T-helper 2 cell treated with Interferon-gamma antibody and Interleukin-4, amounts not matched to agents 5 μg/mL and 100 μg/mL, for 36 hours (primary cell): ENCODE measurements around the gene POC1A.
"Not testable (repeated sequence)": the region's sequence is repeated elsewhere in the genome, so short reads cannot be mapped to it uniquely, and the experiment has no call there.

Experiments used
- DNase-seq: peaks from one replicate; pipeline ENCODE4 v3.0.0; 2021; ENCODE audit warnings: low spot score
- H3K27ac Mint-ChIP-seq: one replicate; pipeline ENCODE4 v1.8.0; 2021; ENCODE audit warnings: mild to moderate bottlenecking, mixed read lengths
- H3K27me3 Mint-ChIP-seq: one replicate; pipeline ENCODE4 v1.8.0; 2021; ENCODE audit warnings: low read depth, mixed read lengths
- H3K36me3 Mint-ChIP-seq: one replicate; pipeline ENCODE4 v1.8.0; 2021; ENCODE audit warnings: low read depth, mixed read lengths
- H3K4me1 Mint-ChIP-seq: one replicate; pipeline ENCODE4 v1.8.0; 2021; ENCODE audit warnings: low read depth, mixed read lengths
- H3K4me3 Mint-ChIP-seq: one replicate; pipeline ENCODE4 v1.8.0; 2022; ENCODE audit warnings: mild to moderate bottlenecking, moderate library complexity, mixed read lengths
- H3K9me3 Mint-ChIP-seq: one replicate; pipeline ENCODE4 v1.8.0; 2021; ENCODE audit warnings: mixed read lengths

POC1A gene

DNA sequence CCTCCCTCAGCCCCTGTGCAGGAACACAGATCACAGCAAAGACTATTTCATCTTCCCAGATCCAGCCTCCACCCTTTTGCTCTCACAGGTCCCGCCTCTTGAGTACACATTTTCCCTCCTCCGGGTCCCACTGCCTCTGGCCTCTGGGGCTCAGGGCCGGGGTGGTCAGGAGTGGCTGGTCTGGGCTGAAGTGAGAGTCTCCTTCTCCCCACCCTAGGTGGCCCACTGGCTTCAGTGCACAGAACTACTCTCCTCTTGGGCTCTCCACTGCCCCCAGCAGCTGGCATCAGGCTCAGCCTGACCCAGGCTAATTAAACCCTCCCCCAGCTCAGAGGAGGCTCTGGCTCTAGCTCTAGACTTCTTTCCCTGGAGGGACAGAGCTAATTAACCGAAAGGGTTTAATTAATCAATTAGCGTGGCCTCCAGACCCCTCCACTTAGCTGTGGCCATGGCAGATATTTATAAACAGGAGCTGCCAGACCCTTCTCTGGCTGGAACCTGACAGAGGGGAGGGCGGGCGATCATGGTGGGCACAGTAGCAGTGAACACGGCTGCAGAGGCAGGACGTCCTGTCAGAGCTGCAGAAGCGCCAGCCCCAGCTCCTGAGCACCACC lies 113.0 kb downstream of the POC1A start:
- no peak for DNase-seq
- Mint-ChIP-seq H3K9me3 (no peaks in the 10 kb centered on the region), H3K27me3 (peaks cover 5% of the 10 kb centered on the region), H3K36me3 (no peaks in the 10 kb centered on the region), H3K4me1 (no peaks in the 10 kb centered on the region), H3K4me3 (no peak overlapping the region), H3K27ac (no peak overlapping the region)

- no peaks in the 10 kb centered on the region for H3K9me3 Mint-ChIP-seq
- no peaks in the 10 kb centered on the region for H3K4me1 Mint-ChIP-seq
- peaks cover 5% of the 10 kb centered on the region for H3K27me3 Mint-ChIP-seq
- H3K36me3 Mint-ChIP-seq, result no peaks in the 10 kb centered on the region
- no peak overlapping the region for H3K4me3 Mint-ChIP-seq
- DNase-seq, result no peak
- H3K27ac Mint-ChIP-seq, result no peak overlapping the region
Observed at GRCh38 chr3:52040600-52040999, 113.6 kb downstream of the POC1A start.

- peaks cover 5% of the 10 kb centered on the region for H3K27me3 Mint-ChIP-seq
- H3K4me1 Mint-ChIP-seq, result no peaks in the 10 kb centered on the region
- no peak for DNase-seq
- no peaks in the 10 kb centered on the region for H3K9me3 Mint-ChIP-seq
- H3K4me3 Mint-ChIP-seq, result no peak overlapping the region
- H3K36me3 Mint-ChIP-seq, result no peaks in the 10 kb centered on the region
- H3K27ac Mint-ChIP-seq, result no peak overlapping the region
Observed at GRCh38 chr3:52039846-52040245, 114.4 kb downstream of the POC1A start.

- H3K27ac Mint-ChIP-seq, result no peak overlapping the region
- no peaks in the 10 kb centered on the region for H3K4me1 Mint-ChIP-seq
- H3K36me3 Mint-ChIP-seq, result no peaks in the 10 kb centered on the region
- H3K4me3 Mint-ChIP-seq, result no peak overlapping the region
- no peaks in the 10 kb centered on the region for H3K9me3 Mint-ChIP-seq
- no peak for DNase-seq
- H3K27me3 Mint-ChIP-seq, result peaks cover 5% of the 10 kb centered on the region
Observed at GRCh38 chr3:52039426-52039825, 114.8 kb downstream of the POC1A start.

DNA sequence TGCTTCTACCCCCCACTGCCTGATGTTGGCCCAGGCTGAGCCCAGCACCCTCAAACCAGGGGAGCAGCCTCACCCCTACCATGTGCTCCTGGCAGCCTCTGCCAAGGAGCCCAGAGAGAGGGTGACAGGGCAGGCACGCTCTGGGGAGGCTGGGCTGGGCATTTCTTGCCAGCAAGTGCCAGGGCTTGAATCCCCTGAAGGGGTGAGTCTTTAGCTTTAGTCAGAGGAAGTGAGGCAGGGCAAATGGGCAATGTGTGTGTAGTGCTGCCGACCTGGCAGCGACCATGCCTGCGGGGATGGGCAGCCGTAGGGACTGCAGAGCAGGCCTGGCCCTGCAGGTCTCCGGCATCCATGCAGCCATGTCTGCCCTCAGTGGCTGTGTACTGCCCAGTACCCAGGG lies 116.0 kb downstream of the POC1A start:
- H3K9me3 Mint-ChIP-seq, result no peaks in the 10 kb centered on the region
- H3K4me3 Mint-ChIP-seq, result no peak overlapping the region
- no peaks in the 10 kb centered on the region for H3K36me3 Mint-ChIP-seq
- peaks cover 5% of the 10 kb centered on the region for H3K27me3 Mint-ChIP-seq
- H3K27ac Mint-ChIP-seq, result no peak overlapping the region
- DNase-seq, result no peak
- no peaks in the 10 kb centered on the region for H3K4me1 Mint-ChIP-seq

- Mint-ChIP-seq H3K4me3 (no peak overlapping the region), H3K27ac (no peak overlapping the region), H3K9me3 (no peaks in the 10 kb centered on the region), H3K4me1 (no peaks in the 10 kb centered on the region), H3K36me3 (no peaks in the 10 kb centered on the region), H3K27me3 (peaks cover 5% of the 10 kb centered on the region)
- DNase-seq, result no peak
Observed at GRCh38 chr3:52037291-52037690, 116.9 kb downstream of the POC1A start.

- no peaks in the 10 kb centered on the region for H3K4me1 Mint-ChIP-seq
- H3K27me3 Mint-ChIP-seq, result peaks cover 2% of the 10 kb centered on the region
- no peaks in the 10 kb centered on the region for H3K9me3 Mint-ChIP-seq
- H3K27ac Mint-ChIP-seq, result no peak overlapping the region
- no peaks in the 10 kb centered on the region for H3K36me3 Mint-ChIP-seq
- no peak overlapping the region for H3K4me3 Mint-ChIP-seq
- no peak for DNase-seq
Observed at GRCh38 chr3:52036829-52037228, 117.4 kb downstream of the POC1A start.

- Mint-ChIP-seq H3K9me3 (no peaks in the 10 kb centered on the region), H3K4me1 (no peaks in the 10 kb centered on the region), H3K27ac (no peak overlapping the region), H3K27me3 (no peaks in the 10 kb centered on the region), H3K4me3 (no peak overlapping the region), H3K36me3 (no peaks in the 10 kb centered on the region)
- no peak for DNase-seq
Observed at GRCh38 chr3:52036222-52036694, 118.0 kb downstream of the POC1A start.

GRCh38 chr3:52034651-52035050 lies 119.6 kb downstream of the POC1A start:
- H3K4me1 Mint-ChIP-seq, result no peaks in the 10 kb centered on the region
- no peak overlapping the region for H3K4me3 Mint-ChIP-seq
- H3K9me3 Mint-ChIP-seq, result no peaks in the 10 kb centered on the region
- no peak for DNase-seq
- H3K27me3 Mint-ChIP-seq, result no peaks in the 10 kb centered on the region
- no peak overlapping the region for H3K27ac Mint-ChIP-seq
- H3K36me3 Mint-ChIP-seq, result no peaks in the 10 kb centered on the region

DNA sequence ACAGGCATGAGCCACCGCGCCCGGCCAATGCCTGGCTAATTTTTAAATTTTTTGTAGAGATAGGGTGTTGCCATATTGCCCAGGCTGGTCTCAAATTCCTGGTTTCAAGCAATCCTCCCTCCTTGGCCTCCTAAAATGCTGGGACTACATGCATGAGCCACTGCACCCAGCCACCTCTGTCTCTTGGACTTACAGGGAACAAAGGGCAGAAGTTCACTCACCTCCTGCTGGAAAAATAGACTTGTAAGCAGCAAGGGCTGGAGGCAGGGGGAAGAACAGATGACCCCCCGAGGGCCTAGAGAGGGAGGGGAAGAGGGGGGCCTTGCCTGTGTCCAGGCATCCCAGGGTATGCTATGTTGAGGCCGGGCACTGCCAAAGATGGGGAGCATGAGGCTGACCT lies 120.0 kb downstream of the POC1A start:
- no peak overlapping the region for H3K27ac Mint-ChIP-seq
- no peaks in the 10 kb centered on the region for H3K27me3 Mint-ChIP-seq
- no peaks in the 10 kb centered on the region for H3K4me1 Mint-ChIP-seq
- no peaks in the 10 kb centered on the region for H3K9me3 Mint-ChIP-seq
- H3K36me3 Mint-ChIP-seq, result no peaks in the 10 kb centered on the region
- DNase-seq, result no peak
- no peak overlapping the region for H3K4me3 Mint-ChIP-seq

- not testable (repeated sequence) for H3K27me3 Mint-ChIP-seq, H3K4me3 Mint-ChIP-seq, H3K9me3 Mint-ChIP-seq, DNase-seq, H3K36me3 Mint-ChIP-seq, H3K4me1 Mint-ChIP-seq, H3K27ac Mint-ChIP-seq
Observed at GRCh38 chr3:52033748-52034147, 120.5 kb downstream of the POC1A start.

- H3K9me3 Mint-ChIP-seq, result no peaks in the 10 kb centered on the region
- H3K4me3 Mint-ChIP-seq, result no peak overlapping the region
- no peaks in the 10 kb centered on the region for H3K4me1 Mint-ChIP-seq
- H3K36me3 Mint-ChIP-seq, result no peaks in the 10 kb centered on the region
- no peak overlapping the region for H3K27ac Mint-ChIP-seq
- no peak for DNase-seq
- no peaks in the 10 kb centered on the region for H3K27me3 Mint-ChIP-seq
Observed at GRCh38 chr3:52032702-52033408, 121.4 kb downstream of the POC1A start.

- Mint-ChIP-seq H3K36me3 (no peaks in the 10 kb centered on the region), H3K9me3 (no peaks in the 10 kb centered on the region), H3K4me3 (no peak overlapping the region), H3K4me1 (no peaks in the 10 kb centered on the region), H3K27me3 (no peaks in the 10 kb centered on the region), H3K27ac (no peak overlapping the region)
- no peak for DNase-seq
Observed at GRCh38 chr3:52031896-52032295, 122.3 kb downstream of the POC1A start.

DNA sequence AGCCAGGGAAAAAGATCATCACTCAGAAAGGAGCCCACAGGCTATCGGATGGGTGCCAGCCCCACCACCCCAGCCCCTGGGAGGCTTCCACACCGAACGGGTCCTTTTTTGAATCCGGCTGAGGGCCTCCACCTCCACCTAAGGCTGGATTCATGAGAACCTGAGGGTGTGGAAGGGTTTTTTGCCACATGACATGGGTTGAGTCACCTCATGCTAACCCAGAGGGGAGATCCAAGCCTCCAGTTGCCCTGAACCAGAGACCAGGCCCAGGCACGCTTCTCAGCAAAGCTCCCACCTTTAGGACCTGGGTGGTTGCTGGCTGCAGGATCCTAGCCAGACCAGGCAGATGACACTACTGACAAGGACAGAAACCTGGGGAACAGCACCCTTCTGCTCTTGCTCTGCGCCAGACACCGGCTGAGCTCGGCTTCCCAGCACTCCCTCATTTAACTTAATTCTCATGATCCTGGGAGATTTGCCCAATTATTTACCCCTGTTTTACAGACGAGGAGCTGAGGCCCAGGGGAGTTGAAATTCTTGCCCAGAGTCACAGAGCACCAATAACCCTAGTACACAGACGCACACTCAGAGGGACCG lies 123.4 kb downstream of the POC1A start:
- no peak for DNase-seq
- Mint-ChIP-seq H3K36me3 (no peaks in the 10 kb centered on the region), H3K4me1 (no peaks in the 10 kb centered on the region), H3K27me3 (peaks cover 4% of the 10 kb centered on the region), H3K4me3 (no peak overlapping the region), H3K9me3 (no peaks in the 10 kb centered on the region), H3K27ac (no peak overlapping the region)
